Umbilical cord (tissue), 2 donors: ENCODE measurements around the gene PPP1R37. TPM values are rescaled to one million over a fixed set of nuclear protein-coding genes. Genes with fewer than 3 reads are reported as not detected.

Source experiments
- DNase-seq: peaks from one replicate; pipeline ENCODE4 v3.0.0-alpha.2; 2015; ENCODE audit warnings: low spot score
- total RNA-seq: library from RNA; depleted of rRNA; stranded (reverse); fragments of >200 nt; gene quantifications from one replicate; pipeline ENCODE4 v1.2.3, GENCODE V29; 2014; ENCODE audit warnings: low replicate concordance; ENCODE audit not compliant: insufficient read depth

PPP1R37 gene
- total RNA-seq, 1 donor from 2014 or later = 40.2 TPM

DNA sequence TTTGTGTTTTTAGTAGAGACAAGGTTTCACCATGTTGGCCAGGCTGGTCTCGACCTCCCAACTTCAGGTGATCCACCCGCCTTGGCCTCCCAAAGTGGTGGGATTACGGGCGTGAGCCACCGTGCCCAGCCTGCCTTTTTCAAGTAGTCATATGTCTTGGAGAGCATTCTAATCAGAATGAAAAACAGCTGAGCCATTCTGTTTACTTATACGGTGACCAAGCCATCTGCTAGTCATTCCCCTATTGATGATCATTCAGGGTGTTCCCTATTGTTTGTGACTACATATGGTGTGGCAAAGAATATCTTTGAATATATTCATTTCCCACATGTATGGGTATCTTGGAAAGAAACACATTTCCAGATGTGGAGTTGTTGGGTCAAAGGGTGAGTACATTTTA lies 102.8 kb downstream of the PPP1R37 start:
- DNase-seq = no peak

Other genes starting within 250 kb of the PPP1R37 start
- 52.0 TPM for gene NECTIN2, start 246.9 kb upstream of the PPP1R37 start, total RNA-seq
- gene TOMM40, start 201.9 kb upstream of the PPP1R37 start, total RNA-seq = 14.9 TPM
- 53.4 TPM for gene APOE, start 187.4 kb upstream of the PPP1R37 start, total RNA-seq
- not detected for gene APOC1, start 178.6 kb upstream of the PPP1R37 start, total RNA-seq
- not detected for gene APOC4, start 150.9 kb upstream of the PPP1R37 start, total RNA-seq
- not detected for gene APOC2, start 147.1 kb upstream of the PPP1R37 start, total RNA-seq
- gene CLPTM1, start 137.8 kb upstream of the PPP1R37 start, total RNA-seq = 34.4 TPM
- 4.8 TPM for gene RELB, start 91.7 kb upstream of the PPP1R37 start, total RNA-seq
- gene CLASRP, start 54.1 kb upstream of the PPP1R37 start, total RNA-seq = 12.0 TPM
- gene ZNF296, start 16.7 kb upstream of the PPP1R37 start, total RNA-seq = not detected
- 3.1 TPM for gene GEMIN7, start 13.9 kb upstream of the PPP1R37 start, total RNA-seq
- gene NKPD1, start 67.8 kb downstream of the PPP1R37 start, total RNA-seq = 0.48 TPM
- gene TRAPPC6A, start 85.1 kb downstream of the PPP1R37 start, total RNA-seq = 12.5 TPM
- gene BLOC1S3, start 85.6 kb downstream of the PPP1R37 start, total RNA-seq = 0.72 TPM
- gene EXOC3L2, start 152.2 kb downstream of the PPP1R37 start, total RNA-seq = not detected
- gene MARK4, start 158.1 kb downstream of the PPP1R37 start, total RNA-seq = 11.3 TPM
- gene CKM, start 229.7 kb downstream of the PPP1R37 start, total RNA-seq = not detected
- 4.3 TPM for gene KLC3, start 247.6 kb downstream of the PPP1R37 start, total RNA-seq